ENCODE results near the gene VPS45.

The VPS45 gene

DNA sequence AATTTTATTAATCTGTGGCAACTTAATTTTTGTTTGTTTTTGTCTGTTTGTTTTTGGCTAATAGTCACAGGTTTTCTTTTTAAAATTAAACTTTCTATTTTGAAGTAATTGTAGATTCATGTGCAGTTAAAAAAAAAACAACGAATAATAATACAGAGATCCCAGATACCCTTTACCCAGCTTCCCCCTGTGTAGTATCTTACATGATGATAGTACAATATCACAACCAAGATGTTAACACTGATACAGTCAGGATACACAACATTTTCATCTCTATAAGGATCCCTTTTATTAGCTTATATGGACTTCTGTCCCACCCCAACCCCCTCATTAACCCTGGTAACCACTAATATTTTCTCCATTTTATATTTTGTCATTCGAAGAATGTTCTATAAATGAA lies 5.9 kb downstream of the VPS45 start:
- no peak for DNase-seq

GRCh38 chr1:150076066-150076465 lies 8.5 kb downstream of the VPS45 start:
- DNase-seq: no peak

DNA sequence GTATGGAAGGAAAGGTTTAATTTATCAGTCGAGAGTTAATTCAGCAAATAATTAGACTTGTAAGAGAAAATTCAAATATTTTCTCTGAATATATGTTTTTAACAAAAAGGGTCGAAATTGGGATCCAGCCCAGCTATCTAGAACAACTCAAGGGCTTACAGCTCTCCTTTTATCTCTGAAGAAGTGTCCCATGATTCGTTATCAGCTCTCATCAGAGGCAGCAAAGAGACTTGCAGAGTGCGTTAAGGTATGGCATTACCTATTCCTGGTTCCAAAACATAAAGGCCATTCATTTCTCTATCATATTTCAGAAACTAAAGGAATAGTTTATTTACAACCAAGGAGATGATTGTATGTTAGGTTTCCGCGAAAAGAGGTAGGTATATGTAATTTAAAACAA lies 9.4 kb downstream of the VPS45 start:
- no peak for DNase-seq

GRCh38 chr1:150080784-150081183 lies 13.2 kb downstream of the VPS45 start:
- DNase-seq: no peak

GRCh38 chr1:150082494-150082893 lies 14.9 kb downstream of the VPS45 start:
- no peak for DNase-seq

- no peak for DNase-seq
These were observed 16.3 kb downstream of the VPS45 start for GRCh38 chr1:150083907-150084306.

- DNase-seq: no peak
These were observed 17.8 kb downstream of the VPS45 start for GRCh38 chr1:150085406-150085805.

GRCh38 chr1:150087415-150087814 lies 19.8 kb downstream of the VPS45 start:
- no peak for DNase-seq

DNA sequence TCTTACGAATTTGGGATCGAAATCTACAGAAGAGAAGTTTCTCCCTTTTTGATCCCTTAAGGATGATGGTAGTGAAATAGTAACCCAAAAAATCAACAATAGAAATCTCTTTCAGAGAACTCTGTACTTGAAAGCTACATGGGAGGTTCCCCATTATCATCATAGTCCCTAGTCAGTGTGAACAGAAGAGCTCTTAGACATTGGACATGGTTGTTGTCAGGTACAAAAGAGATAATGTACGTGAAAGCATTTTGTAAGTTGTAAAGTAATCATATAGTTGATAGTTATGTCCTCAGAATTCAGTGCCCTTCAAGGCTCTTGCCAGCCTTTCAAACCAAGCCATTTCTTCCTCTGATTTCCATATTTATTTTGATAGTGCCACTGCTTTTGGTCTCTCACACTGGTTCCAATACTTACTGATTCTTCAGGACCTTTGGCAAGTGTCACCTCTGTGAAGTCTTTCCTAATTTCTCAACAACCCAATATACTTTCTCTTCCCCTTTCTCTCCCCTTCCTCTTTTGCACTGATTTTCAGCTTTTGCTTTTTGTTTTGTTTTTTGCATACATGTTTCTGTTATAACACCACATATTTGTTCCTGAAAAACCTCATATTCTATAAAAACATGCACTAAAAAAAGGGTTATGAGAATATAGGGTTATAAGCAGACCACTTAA lies 22.4 kb downstream of the VPS45 start:
- DNase-seq: no peak

GRCh38 chr1:150092180-150092791 lies 24.7 kb downstream of the VPS45 start:
- no peak for DNase-seq

- no peak for DNase-seq
These were observed 26.2 kb downstream of the VPS45 start for GRCh38 chr1:150093805-150094204.

DNA sequence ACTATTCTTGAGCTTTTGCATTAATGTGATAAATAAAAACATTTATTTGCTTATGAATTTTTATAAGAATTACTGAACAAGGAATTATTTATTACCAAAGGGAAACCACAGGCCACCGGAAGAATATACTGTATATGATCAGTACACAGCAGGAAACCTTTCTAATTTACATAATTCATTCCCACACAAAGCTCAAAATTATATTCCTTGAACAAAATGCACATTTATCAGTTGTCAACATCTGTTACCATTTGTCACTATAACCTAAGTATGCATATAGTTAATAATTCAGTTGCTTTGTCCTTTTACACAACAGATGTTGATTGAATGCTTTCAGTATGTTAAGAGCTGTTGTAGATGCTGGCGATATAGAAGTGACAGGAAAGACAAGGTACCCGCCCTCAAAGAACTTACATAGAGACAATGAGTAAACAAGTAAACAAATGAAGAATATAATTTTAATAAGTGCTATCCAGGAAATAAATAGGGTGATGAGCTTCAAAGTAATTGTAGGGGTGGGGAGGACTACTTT lies 27.2 kb downstream of the VPS45 start:
- no peak for DNase-seq

DNA sequence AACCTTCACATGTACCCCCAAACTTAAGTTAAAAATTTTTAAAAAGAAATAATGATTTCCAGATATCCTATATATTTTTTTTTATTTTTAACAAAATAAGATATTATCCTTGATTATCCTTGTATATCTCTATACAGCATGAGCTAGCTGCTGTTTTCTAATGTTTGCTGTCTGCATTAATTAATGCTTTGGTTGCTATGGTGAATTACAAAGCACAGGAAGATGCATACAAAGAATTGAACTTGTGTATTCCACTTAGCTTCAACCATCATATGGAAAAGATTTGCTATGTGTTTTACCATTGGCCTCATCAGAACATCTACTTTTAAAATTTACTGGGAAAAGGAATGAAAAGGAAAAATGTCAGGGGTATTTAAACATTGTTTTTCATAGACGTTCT lies 35.4 kb downstream of the VPS45 start:
- DNase-seq: peak in 1 of 2 experiments; percentile 46

DNA sequence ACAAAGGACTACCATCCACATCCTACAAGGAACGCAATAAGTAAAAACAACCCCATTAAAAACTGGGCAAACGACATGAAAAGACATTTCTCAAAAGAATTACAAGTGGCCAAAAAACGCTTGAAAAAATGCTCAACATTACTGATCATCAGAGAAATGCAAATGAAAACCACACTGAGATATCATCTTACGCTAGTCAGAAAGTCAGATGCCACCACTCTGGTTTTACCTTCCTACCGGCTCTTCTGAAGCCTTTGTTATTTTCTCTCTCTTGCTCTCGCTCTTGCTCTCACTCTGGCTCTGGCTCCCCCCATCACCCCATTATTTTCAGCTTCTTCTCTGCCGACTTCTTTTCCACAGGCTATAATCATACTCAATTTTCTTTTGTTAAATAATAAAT lies 38.8 kb downstream of the VPS45 start:
- DNase-seq: no peak

DNA sequence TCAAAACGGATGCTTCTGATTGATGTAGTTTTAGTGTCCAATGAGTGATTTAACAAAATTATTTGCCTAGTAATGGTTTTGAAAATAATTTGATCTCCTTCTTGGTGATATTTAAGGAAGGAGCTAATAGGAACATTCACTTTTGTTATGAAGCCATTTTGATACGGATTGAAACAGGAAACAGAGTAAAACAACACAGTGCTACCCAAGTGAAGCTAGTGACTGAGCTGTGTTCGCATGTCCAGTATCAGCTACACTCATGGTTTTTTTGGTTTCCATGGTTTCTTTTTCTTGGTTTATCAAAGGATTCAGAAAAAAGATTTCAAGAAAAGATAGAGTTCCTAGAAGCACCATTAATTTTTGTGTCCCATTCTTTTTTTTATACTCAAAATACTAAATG lies 42.0 kb downstream of the VPS45 start:
- no peak for DNase-seq

DNA sequence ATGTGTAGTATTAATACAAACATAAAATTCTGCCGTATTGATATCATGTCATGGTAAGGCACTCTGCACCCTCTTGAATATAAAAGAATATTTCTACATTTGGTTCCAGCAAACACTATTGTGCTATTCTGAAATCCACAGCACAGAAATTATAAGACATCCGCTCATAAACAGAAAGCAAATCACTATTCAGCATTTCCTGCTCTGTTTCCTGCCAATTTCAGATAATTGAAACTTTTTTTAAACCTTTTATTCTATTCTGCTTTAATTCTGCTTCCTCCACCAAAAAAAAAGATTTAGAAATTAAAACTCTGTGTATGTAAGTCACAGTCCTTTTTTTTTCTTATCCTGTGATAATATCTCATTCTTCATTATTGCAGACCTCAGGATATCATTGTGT lies 42.5 kb downstream of the VPS45 start:
- DNase-seq: no peak

GRCh38 chr1:150111670-150112069 lies 44.1 kb downstream of the VPS45 start:
- DNase-seq: no peak

GRCh38 chr1:150115121-150115520 lies 47.5 kb downstream of the VPS45 start:
- no peak for DNase-seq

- DNase-seq: no peak
These were observed 51.1 kb downstream of the VPS45 start for GRCh38 chr1:150118716-150119115.

- no peak for DNase-seq
These were observed 53.8 kb downstream of the VPS45 start for GRCh38 chr1:150121236-150121862.

DNA sequence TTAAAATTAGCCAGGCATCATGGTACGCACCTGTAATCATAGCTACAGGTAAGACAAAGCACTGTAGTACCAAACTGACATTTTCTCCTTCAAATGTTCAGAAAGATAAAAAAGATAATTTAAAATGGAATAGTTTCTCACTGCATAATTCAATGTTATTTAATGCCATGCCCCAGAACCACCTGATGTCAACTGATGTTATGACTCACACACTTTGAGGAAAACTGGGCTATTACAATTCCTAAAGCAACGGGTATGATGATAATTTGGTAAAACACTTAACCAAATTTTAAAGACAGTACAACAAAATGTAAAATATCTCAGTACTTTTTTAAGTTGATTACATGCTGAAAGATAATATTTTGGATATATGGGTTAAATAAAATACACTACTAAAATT lies 59.2 kb downstream of the VPS45 start:
- DNase-seq: no peak

DNA sequence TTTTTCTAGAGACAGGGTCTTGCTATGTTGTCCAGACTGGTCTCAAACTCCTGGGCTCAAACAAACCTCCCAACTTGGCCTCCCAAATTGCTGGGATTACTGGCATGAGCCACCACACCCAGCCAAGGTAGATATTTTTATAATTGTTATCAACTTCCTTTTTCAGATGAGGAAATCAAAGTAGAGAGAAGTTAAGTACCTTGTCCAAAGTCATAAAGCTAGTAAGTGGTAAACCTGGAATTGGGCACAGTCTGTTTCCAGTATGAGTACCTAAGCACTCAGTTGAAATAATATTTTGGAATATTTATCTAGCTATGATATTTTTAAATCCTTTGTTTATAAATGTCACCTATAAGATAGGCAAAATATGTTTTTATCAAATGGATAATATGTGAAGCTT lies 59.9 kb downstream of the VPS45 start:
- DNase-seq: no peak

DNA sequence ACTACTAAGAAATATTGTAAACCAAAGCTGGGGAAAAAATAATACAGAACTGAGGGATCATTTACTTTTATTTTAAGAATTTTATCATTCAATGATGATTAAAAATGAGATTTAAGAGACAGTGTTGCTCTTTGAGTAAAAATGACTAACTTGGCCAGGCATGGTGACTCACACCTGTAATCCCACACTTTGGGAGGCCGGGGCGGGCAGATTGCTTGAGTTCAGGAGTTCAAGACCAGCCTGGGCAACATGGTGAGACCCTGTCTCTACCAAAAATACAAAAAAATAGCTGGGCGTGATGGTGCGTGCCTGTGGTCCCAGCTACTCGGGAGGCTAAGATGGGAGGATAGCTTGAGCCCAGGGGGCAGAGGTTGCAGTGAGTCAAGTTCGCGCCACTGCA lies 60.3 kb downstream of the VPS45 start:
- DNase-seq: no peak

GRCh38 chr1:150132372-150132771 lies 64.8 kb downstream of the VPS45 start:
- no peak for DNase-seq

Measured in NCI-H2081 (cell line).